DMS114 treated with DMSO at 0.1 percent for 48 hours (cell line): Measurements from ENCODE around the gene SLC36A2.
"Not testable (repeated sequence)": the region's sequence is repeated elsewhere in the genome, so short reads cannot be mapped to it uniquely, and the experiment has no call there.

ENCODE experiments used
- DNase-seq: peaks from one replicate; lab custom pipeline; 2025; ENCODE audit not compliant: unreplicated experiment; lab: John Stamatoyannopoulos, UW

Gene SLC36A2

GRCh38 chr5:151327585-151327984, 19.8 kb downstream of the SLC36A2 start:
- no peak for DNase-seq

DNA sequence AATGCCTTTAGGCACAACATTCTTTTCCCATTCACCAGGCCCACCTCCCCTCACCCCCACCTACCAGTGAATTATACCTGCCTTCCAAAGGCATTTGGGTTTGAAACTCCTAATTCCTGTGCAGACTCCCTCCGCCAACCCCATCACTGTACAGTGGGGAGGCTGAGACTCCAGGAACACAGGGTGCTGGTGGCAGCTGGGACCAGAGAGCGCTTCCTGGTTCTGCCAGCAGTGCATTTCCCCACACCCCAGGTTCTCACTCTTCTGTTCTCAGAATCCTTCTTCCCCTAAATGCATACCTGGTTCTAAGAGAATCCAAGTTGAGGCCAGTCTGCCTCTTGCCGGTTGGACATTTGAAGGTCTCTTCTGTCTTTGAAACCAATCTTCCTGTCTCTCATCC, 21.1 kb downstream of the SLC36A2 start:
- DNase-seq, result no peak

GRCh38 chr5:151320481-151320880, 26.9 kb downstream of the SLC36A2 start:
- DNase-seq, result no peak

- peak; percentile 51 for DNase-seq
Measured at GRCh38 chr5:151318850-151319732, 28.3 kb downstream of the SLC36A2 start.

DNA sequence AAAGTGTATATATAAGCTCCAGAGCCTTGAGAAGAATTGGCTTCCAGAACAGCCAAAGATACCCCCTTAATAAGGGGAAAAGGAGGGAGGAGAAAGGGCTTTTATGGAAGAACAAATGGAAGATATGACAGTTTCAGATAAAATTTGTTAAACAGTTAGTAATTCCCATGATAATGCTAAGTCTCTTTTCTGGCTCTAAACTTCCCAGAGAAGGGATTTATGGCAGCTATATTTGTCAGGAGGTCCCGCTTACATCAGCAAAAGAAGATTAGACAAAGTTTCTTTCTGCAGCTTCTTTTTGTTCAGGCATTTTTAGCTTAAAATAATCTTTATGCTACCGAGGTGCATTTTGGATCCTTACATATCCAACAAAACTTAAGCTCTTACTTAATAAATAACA, 29.5 kb downstream of the SLC36A2 start:
- no peak for DNase-seq

DNA sequence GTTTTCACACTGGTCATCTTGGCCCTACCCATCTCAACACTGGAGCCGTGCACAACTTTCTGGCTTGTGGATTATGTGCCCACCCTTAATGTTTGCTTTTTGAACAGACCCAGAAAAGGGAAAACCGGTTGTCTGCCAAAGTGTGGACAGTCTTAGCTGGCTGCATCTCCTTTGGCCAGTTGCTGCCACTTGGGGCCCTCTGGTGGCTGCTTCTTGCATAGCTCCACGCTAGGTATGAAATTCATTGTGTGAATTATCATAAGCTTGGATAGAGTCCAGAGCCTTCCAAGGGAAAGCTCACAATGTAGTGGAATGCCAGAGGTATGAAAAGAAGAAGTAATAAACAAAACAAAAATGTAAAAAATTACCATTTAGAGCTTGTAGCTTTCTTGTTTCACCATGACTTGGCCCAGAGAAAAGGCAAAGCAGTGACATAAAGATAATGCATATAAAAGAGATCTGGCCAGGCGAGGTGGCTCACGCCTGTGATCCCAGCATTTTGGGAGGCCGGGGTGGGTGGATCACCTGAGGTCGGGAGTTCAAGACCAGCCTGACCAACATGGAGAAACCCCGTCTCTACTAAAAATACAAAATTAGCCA, 31.3 kb downstream of the SLC36A2 start:
- peak; percentile 36 for DNase-seq

DNA sequence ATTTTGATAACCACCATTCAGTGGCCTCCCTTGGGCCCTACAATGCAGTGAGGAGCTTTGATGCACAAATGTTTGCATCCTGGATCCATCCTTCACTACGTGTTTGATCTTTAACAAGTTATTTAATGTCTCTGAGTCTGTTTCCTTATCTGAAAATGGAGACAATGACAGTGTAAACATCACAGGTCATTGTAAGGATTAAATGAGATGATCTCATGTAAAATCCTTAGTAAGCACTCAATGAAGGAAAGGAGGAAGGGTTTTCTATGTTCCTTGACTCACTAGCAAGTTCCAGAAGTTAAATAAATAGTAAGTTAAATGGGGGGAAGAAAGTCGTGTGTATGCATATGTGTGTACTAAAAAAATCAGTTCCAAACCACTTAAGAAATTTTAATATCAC, 34.0 kb downstream of the SLC36A2 start:
- DNase-seq, result no peak

GRCh38 chr5:151312756-151313324, 34.5 kb downstream of the SLC36A2 start:
- DNase-seq, result no peak

- no peak for DNase-seq
Measured at GRCh38 chr5:151310932-151311331, 36.4 kb downstream of the SLC36A2 start.

GRCh38 chr5:151309821-151310220, 37.5 kb downstream of the SLC36A2 start:
- DNase-seq, result not testable (repeated sequence)

- DNase-seq, result not testable (repeated sequence)
Measured at GRCh38 chr5:151309266-151309665, 38.1 kb downstream of the SLC36A2 start.

GRCh38 chr5:151303666-151304065, 43.7 kb downstream of the SLC36A2 start, which contains the start of gene SLC36A3:
SLC36A3 (minus strand) TSS chr5:151303766; CDS start chr5:151303354, 412 bp downstream.
- DNase-seq, result no peak

DNA sequence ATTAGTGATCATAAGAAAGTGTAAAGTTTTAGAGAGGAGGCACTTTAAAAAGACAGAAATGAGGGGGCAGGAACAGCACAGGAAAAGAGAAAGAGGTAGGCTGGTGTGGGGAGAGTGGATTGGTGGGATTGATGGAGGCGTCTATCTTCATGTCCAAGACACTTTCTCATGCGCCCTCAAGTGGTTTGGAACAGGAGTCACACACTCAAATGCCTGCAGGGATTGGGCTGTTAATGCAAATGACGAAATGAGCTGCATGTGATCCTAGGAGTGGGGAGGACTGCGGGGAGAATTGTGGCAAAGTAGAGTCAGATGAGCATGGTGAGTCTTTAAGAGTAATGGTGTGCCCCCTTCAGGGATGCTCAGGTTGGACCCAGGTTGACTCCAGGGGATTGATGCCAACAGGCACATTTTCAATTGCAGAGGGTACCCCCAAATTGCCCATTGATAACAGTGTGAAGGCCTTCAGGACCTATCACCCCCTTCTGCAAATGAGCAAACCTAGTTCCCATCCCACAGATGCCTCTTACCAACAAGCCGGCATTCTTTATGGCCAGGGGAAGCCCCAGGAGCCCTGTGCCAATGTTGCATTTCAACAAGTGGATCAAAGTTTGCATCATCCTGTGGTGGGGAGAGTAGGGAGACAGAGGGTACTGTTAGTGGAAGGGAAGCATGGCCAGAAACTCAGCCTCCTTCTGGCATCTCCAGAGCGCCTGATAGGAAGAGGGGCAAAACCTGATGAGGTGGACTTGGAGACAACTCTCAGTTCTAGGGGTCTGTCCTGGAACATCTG, 49.1 kb downstream of the SLC36A2 start:
- DNase-seq, result peak; percentile 54

DNA sequence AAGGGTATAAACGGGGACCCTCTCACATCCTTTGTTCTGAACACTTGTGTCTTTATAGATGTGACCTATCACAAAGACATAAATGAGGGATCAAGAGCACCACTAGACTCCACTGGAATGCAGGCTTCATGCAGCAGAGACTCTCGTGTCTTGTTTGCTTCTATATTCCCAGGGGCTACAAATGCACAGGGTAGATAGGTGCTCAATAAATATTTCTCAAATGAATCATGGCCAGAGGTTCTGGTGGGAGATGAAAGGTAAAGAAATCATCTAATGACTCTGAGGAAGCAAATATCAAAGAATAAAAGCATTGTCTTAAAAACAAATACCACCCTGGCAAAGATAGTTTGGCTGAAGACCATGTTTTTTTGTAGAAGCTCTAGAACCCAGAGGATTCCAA, 50.4 kb downstream of the SLC36A2 start:
- DNase-seq, result no peak

DNA sequence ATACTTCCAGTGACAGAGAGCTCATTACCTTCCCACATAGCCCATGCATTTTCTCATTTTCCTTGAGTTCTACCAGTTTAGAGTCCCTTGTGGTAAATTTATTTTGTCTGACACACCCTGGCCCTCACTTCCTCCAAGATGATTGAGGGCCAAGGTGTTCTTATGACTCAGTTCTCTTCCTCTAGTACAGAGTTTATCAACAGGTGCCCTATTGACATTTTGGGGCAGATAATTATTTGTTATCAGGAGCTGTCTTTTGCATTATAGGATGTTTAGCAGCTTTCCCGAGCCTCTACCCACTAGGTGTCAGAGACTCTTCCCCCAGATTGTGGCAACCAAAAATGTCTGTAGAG, 50.9 kb downstream of the SLC36A2 start:
- no peak for DNase-seq

DNA sequence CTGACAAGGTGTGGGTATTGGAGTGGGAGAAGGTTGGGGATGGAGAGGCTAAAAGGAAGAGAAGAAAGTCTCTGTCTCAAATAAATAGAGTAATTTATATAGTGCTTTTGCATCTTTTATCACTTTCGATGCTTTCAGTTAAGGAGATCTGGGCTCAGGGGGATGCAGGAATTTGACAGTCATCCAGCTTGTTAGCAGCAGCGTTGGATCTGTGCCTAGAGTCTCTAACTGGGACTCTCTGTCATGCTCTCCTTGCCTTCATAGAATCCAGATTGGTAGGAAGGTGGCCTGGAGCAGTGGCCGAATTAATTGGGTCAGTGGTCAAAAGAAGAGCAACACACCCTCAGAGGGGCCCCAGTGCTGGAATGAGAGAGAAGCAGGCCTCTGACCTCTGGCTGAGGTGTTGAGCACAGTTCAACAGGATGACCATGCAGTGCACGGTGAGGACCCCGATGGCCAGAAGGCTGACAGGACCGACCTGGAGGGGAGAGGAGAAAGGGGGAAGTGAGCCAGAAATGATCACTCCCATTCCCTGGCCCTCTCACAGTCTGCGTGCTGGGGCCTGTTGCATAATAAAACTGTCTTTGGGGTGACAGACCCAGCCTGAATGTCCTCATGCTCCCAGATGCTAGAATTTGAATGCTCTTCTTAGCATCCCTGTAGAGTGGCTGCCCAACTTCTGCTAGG, 51.4 kb downstream of the SLC36A2 start:
- no peak for DNase-seq

DNA sequence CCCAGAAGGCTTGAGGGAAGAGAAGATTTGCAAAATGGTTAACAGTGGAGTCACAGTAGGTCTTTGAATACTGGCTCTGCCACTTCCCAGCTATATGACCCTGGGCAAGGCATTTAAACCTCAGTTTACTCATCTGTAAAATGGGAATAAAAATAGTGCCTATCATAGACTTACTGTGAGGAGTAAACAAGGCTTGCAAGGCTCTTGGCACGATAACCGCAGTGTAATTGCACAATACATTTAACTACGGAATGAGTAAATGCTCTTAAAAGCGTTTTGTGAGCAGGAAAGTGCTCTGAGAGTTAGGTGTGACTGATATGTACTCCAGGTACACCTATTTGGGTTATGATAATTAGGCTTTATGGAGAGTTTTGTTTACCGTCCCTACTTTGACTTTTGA, 52.2 kb downstream of the SLC36A2 start:
- no peak for DNase-seq

GRCh38 chr5:151293624-151294023, 53.7 kb downstream of the SLC36A2 start:
- no peak for DNase-seq

GRCh38 chr5:151288180-151288579, 59.2 kb downstream of the SLC36A2 start:
- DNase-seq, result no peak

DNA sequence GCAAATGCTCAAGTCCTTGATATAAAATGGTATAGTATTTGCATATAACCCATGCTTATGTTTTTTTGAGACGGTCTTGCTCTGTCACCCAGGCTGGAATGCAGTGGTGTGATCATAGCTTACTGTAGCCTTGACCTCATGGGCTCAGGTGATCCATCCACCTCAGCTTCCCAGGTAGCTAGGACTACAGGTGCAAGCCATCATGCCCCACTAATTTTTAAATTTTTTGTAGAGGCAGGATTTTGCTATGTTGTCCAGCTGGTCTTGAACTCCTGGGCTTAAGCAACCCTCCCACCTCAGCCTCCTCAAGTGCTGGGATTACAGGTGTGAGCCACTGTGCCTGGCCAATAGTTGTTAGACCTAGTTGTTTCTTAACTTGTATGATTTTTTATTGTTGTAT, 61.1 kb downstream of the SLC36A2 start:
- no peak for DNase-seq

DNA sequence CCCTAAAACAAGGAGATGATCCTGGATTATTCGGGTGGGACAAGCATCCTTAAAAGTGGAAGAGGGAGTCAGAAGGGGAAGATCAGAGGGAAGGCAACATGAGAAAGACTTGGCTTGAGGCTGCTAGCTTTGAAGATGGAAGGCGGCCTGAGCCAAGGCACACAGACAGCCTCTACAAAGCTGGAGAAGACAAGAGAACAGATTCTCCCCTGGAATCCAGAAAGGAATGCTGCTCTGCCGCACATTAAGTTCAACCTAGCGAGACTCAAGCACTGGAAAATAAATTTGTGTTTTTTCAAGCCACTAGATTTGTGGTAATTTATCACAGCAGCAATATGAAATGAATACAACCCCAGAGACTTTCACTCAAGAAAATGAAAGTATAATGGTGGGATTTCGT, 61.7 kb downstream of the SLC36A2 start:
- no peak for DNase-seq
